H1 (cell line): ENCODE results near the gene PRKCA. TPM values are rescaled to one million over a fixed set of nuclear protein-coding genes. Genes with fewer than 3 reads are reported as not detected.

Experiments used
- CREB1 ChIP-seq: IDR thresholded peaks from 2 replicates; pipeline ENCODE4 v1.6.1; 2012; ENCODE audit warnings: inconsistent platforms
- CTCF ChIP-seq, 3 experiments: IDR thresholded peaks; 1 replicate in 2 of 3; 2 replicates in 1 of 3; pipeline versions ENCODE4 v1.5.1 to v1.6.1; 2011; ENCODE audit warnings: low read length in 3 of 3, mild to moderate bottlenecking in 3 of 3, inconsistent platforms in 2 of 3, low read depth in 1 of 3, moderate library complexity in 1 of 3; ENCODE audit not compliant: insufficient read depth in 1 of 3; ENCODE audit errors: control extremely low read depth in 1 of 3
- NANOG ChIP-seq: IDR thresholded peaks from 2 replicates; pipeline ENCODE4 v1.6.1; 2011; ENCODE audit warnings: low read length, low read depth, mild to moderate bottlenecking, inconsistent platforms; ENCODE audit not compliant: insufficient read depth, poor library complexity, severe bottlenecking
- SIRT6 ChIP-seq: IDR thresholded peaks from one replicate; pipeline ENCODE4 v1.7.1; 2012; ENCODE audit warnings: low read length, inconsistent platforms
- TEAD4 ChIP-seq: IDR thresholded peaks from 2 replicates; pipeline ENCODE4 v1.6.1; 2012; ENCODE audit warnings: low read depth, low read length, inconsistent platforms, mixed read lengths
- polyA plus RNA-seq, 7 experiments: library from polyadenylated mRNA; depleted of rRNA in 3 of 7; stranded (reverse) in 5 of 7; unstranded in 2 of 7; fragments of >200 nt in 5 of 7; fragments of 200-250 nt in 2 of 7; gene quantifications; 1 replicate in 5 of 7; 2 replicates in 1 of 7; 4 replicates in 1 of 7; pipeline versions ENCODE4 v1.2.1 to v1.2.3, GENCODE V29; 2011 to 2013; ENCODE audit warnings: missing spikeins in 2 of 7, mixed read lengths in 2 of 7
- total RNA-seq: library from RNA; stranded (reverse); fragmentation: NEBNext Ultra II Directional; extraction: Animal tissue kit (Norgen Biotek cat#: 25700); gene quantifications from 2 replicates; pipeline ENCODE4 v1.2.1, GENCODE V29; 2021

PRKCA gene
- total and polyA plus RNA-seq, 2 of the 8 experiments (the other 6 are each of a cell fraction or from before 2014, with no cell fraction given) = 5.8 to 17.8 TPM

- TF ChIP-seq CTCF (IDR thresholded peaks at IDR 0.05; ENCODE audit: control extremely low read depth in 1 of 3, insufficient read depth in 1 of 3, low read depth in 1 of 3, low read length in 3 of 3) (no peak), CREB1 (no peak), TEAD4 (no peak), SIRT6 (no peak), NANOG (no peak)
Measured at GRCh38 chr17:66518108-66518507, 215.7 kb downstream of the PRKCA start (continued).
